ENCODE data around the gene C17orf107. TPM values are rescaled to one million over a fixed set of nuclear protein-coding genes. Genes with fewer than 3 reads are reported as not detected.
A peak's percentile ranks its signal among the peaks of the same experiment; 100 is the strongest.

The C17orf107 gene
- total RNA-seq, 1 donor from 2014 or later = 1.1 TPM

GRCh38 chr17:4945176-4945943 is 46.0 kb downstream of the C17orf107 start:
- no peaks in the 10 kb centered on the region for H3K9me3 Mint-ChIP-seq
- H3K27ac ChIP-seq = no peak overlapping the region
- no peak overlapping the region for H2AFZ ChIP-seq (replicated peaks)
- no peak for DNase-seq (ENCODE audit: low spot score)
- no peaks in the 10 kb centered on the region for H3K9me3 ChIP-seq (ENCODE audit: low read depth)
- peaks cover 17% of the 10 kb centered on the region for H3K4me1 ChIP-seq
- H4K20me1 ChIP-seq (ENCODE audit: low read depth) = peaks cover 58% of the 10 kb centered on the region
- no peak overlapping the region for H3K9ac ChIP-seq
- peak overlapping the region; percentile 93 for H3K4me3 Mint-ChIP-seq
- H3F3A ChIP-seq (ENCODE audit: low read depth) = peaks cover 89% of the 10 kb centered on the region
- H3K27me3 ChIP-seq = no peaks in the 10 kb centered on the region
- TF ChIP-seq EZH2 (IDR thresholded peaks at IDR 0.05) (no peak), EZH2phosphoT487 (IDR thresholded peaks at IDR 0.05) (no peak)
- TF ChIP-seq, protein P1, sequence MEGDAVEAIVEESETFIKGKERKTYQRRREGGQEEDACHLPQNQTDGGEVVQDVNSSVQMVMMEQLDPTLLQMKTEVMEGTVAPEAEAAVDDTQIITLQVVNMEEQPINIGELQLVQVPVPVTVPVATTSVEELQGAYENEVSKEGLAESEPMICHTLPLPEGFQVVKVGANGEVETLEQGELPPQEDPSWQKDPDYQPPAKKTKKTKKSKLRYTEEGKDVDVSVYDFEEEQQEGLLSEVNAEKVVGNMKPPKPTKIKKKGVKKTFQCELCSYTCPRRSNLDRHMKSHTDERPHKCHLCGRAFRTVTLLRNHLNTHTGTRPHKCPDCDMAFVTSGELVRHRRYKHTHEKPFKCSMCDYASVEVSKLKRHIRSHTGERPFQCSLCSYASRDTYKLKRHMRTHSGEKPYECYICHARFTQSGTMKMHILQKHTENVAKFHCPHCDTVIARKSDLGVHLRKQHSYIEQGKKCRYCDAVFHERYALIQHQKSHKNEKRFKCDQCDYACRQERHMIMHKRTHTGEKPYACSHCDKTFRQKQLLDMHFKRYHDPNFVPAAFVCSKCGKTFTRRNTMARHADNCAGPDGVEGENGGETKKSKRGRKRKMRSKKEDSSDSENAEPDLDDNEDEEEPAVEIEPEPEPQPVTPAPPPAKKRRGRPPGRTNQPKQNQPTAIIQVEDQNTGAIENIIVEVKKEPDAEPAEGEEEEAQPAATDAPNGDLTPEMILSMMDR (IDR thresholded peaks at IDR 0.05) = no peak
- H3K79me2 ChIP-seq (ENCODE audit: low read depth) = peaks cover 78% of the 10 kb centered on the region
- no peak overlapping the region for H3K4me2 ChIP-seq
- H3K27me3 Mint-ChIP-seq (ENCODE audit: insufficient read depth, low read depth) = peaks cover 13% of the 10 kb centered on the region
- H3K4me1 Mint-ChIP-seq = peaks cover 35% of the 10 kb centered on the region
- H3K27ac Mint-ChIP-seq = no peak overlapping the region
- no peak overlapping the region for H3K4me3 ChIP-seq
- H3K36me3 Mint-ChIP-seq = peaks cover 27% of the 10 kb centered on the region
- H3K36me3 ChIP-seq = no peaks in the 10 kb centered on the region

DNA sequence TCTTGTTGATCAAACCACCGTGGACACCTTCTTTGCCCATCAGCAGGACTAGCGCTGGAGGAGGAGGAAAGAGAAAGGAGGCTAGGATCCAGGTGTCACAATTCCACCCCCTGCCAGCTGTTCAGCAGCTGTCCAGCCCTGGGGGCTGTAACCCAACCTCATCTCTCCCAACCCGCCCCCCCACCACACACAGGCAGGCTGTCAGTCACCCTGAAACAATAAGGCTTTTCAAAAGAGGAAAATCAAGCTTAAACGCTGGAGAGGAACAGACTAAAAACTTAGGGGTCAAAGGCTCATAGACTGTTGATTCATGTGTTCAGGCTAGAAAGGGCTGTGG is 46.6 kb downstream of the C17orf107 start:
- Histone ChIP-seq H3F3A (ENCODE audit: low read depth) (peaks cover 89% of the 10 kb centered on the region), H3K36me3 (no peaks in the 10 kb centered on the region), H3K4me3 (no peak overlapping the region), H4K20me1 (ENCODE audit: low read depth) (peaks cover 53% of the 10 kb centered on the region), H3K9me3 (ENCODE audit: low read depth) (no peaks in the 10 kb centered on the region), H2AFZ (replicated peaks) (no peak overlapping the region), H3K4me1 (peaks cover 16% of the 10 kb centered on the region), H3K9ac (peak overlapping the region; percentile 62), H3K79me2 (ENCODE audit: low read depth) (peaks cover 74% of the 10 kb centered on the region), H3K27me3 (no peaks in the 10 kb centered on the region), H3K4me2 (peak overlapping the region; percentile 87), H3K27ac (no peak overlapping the region)
- TF ChIP-seq EZH2phosphoT487 (IDR thresholded peaks at IDR 0.05) = no peak
- TF ChIP-seq, protein P1 (IDR thresholded peaks at IDR 0.05) = no peak
- no peak for TF ChIP-seq EZH2 (IDR thresholded peaks at IDR 0.05)
- Mint-ChIP-seq H3K27me3 (ENCODE audit: insufficient read depth, low read depth) (peaks cover 13% of the 10 kb centered on the region), H3K4me1 (peaks cover 41% of the 10 kb centered on the region), H3K9me3 (no peaks in the 10 kb centered on the region), H3K4me3 (peak overlapping the region; percentile 93), H3K36me3 (peaks cover 27% of the 10 kb centered on the region), H3K27ac (no peak overlapping the region)
- DNase-seq (ENCODE audit: low spot score) = no peak

DNA sequence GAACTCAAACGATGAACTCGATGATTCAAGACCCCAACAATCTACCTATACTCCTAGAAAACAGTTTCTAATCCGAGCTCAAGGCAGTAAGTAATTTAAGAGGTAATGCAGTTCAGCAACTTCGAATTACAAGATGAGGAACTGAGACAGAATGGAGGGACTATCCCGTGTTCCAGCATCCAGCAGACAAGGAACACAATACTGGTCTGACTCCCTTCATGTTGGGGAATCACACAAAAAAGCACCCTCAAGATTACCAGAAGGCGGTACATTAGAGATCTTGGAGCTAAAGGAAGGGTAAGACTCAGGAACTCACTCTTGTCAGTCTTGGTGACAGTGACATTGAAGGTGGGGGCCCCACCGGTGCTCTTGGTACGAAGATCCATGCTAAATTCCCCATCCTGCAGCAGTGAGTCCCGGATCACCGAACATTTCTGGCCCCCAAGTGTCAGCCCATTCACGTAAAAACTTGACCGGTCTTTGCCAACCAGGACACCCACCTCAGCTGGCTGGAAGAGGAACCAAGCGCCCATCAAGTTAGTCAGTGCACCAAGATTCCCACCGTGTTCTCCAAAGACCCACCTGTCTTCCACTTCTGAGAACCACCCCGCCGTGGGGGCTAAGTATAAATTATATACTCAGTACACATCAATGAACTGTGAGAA is 47.1 kb downstream of the C17orf107 start:
- Histone ChIP-seq H3K27me3 (no peaks in the 10 kb centered on the region), H3K79me2 (ENCODE audit: low read depth) (peaks cover 70% of the 10 kb centered on the region), H3K4me3 (peak overlapping the region; percentile 77), H3F3A (ENCODE audit: low read depth) (peaks cover 89% of the 10 kb centered on the region), H3K4me1 (peaks cover 16% of the 10 kb centered on the region), H3K4me2 (peak overlapping the region; percentile 87), H3K36me3 (no peaks in the 10 kb centered on the region), H3K27ac (peak overlapping the region; percentile 34), H3K9ac (peak overlapping the region; percentile 62), H3K9me3 (ENCODE audit: low read depth) (no peaks in the 10 kb centered on the region), H4K20me1 (ENCODE audit: low read depth) (peaks cover 47% of the 10 kb centered on the region), H2AFZ (replicated peaks) (no peak overlapping the region)
- peak overlapping the region; percentile 93 for H3K4me3 Mint-ChIP-seq
- peak overlapping the region; percentile 88 for H3K27ac Mint-ChIP-seq
- H3K9me3 Mint-ChIP-seq = no peaks in the 10 kb centered on the region
- no peak for DNase-seq (ENCODE audit: low spot score)
- peaks cover 13% of the 10 kb centered on the region for H3K27me3 Mint-ChIP-seq (ENCODE audit: insufficient read depth, low read depth)
- H3K4me1 Mint-ChIP-seq = peaks cover 41% of the 10 kb centered on the region
- H3K36me3 Mint-ChIP-seq = peaks cover 27% of the 10 kb centered on the region
- no peak for TF ChIP-seq EZH2 (IDR thresholded peaks at IDR 0.05)
- no peak for TF ChIP-seq EZH2phosphoT487 (IDR thresholded peaks at IDR 0.05)
- TF ChIP-seq, protein P1 (IDR thresholded peaks at IDR 0.05) = no peak
